OCI-LY7 (cell line): ENCODE results near the gene PNMA6E. TPM values are rescaled to one million over a fixed set of nuclear protein-coding genes. Genes with fewer than 3 reads are reported as not detected.

ENCODE experiments used
- BruUV-seq: library from RNA; stranded (reverse); fragments of 400-500 nt; replicated peaks from 2 replicates; lab custom pipeline; 2021; lab: Mats Ljungman, UMichigan
- CTCF ChIA-PET: fragments of 300-600 bp; sonication (Branson Sonifier 250); formaldehyde crosslinking; loops from one replicate; lab custom pipeline; 2022; ENCODE audit warnings: antibody characterized with exemption; ENCODE audit not compliant: unreplicated experiment; lab: Charles Lee
- POLR2A ChIA-PET: fragments of 300-600 bp; sonication (Branson Sonifier 250); formaldehyde crosslinking; loops from one replicate; lab custom pipeline; 2022; ENCODE audit warnings: antibody characterized with exemption; lab: Charles Lee
- DNase-seq: peaks from one replicate; pipeline ENCODE4 v3.0.0-alpha.2; 2015; ENCODE audit warnings: low spot score
- H2AFZ ChIP-seq: fragments of 200-600 bp; sonication (generic), shearing (Covaris generic); 2 replicates; pipeline ENCODE4 v1.6.1; 2014; ENCODE audit warnings: mild to moderate bottlenecking, antibody characterized with exemption, low read length, moderate library complexity
- H3K27ac ChIP-seq: fragments of 200-600 bp; sonication (generic); 2 replicates; pipeline ENCODE4 v1.5.1; 2014; ENCODE audit warnings: mixed run types, low read depth, mild to moderate bottlenecking, moderate library complexity, low read length, inconsistent platforms; ENCODE audit not compliant: poor library complexity, severe bottlenecking
- H3K36me3 ChIP-seq: fragments of 200-600 bp; sonication (generic); 2 replicates; pipeline ENCODE4 v1.6.1; 2014; ENCODE audit warnings: mild to moderate bottlenecking, antibody characterized with exemption, low read length, moderate library complexity, mixed read lengths; ENCODE audit not compliant: insufficient read depth
- H3K4me1 ChIP-seq: fragments of 200-600 bp; sonication (generic); 2 replicates; pipeline ENCODE4 v1.5.1; 2014; ENCODE audit warnings: mild to moderate bottlenecking, low read length; ENCODE audit not compliant: insufficient read depth, poor library complexity, severe bottlenecking
- H3K4me2 ChIP-seq: fragments of 200-600 bp; sonication (generic); 2 replicates; pipeline ENCODE4 v1.6.1; 2014; ENCODE audit warnings: mild to moderate bottlenecking, low read length
- H3K4me3 ChIP-seq: fragments of 200-600 bp; sonication (generic); 2 replicates; pipeline ENCODE4 v1.5.1; 2014; ENCODE audit warnings: mild to moderate bottlenecking, low read depth, low read length; ENCODE audit not compliant: poor library complexity, severe bottlenecking
- H3K79me2 ChIP-seq: fragments of 200-600 bp; sonication (generic); 2 replicates; pipeline ENCODE4 v1.6.1; 2016; ENCODE audit warnings: low read depth, mild to moderate bottlenecking, low read length, moderate library complexity, mixed read lengths; ENCODE audit not compliant: insufficient read depth
- H3K9me2 ChIP-seq: fragments of 200-600 bp; sonication (generic); 2 replicates; pipeline ENCODE4 v1.6.1; 2016; ENCODE audit warnings: mild to moderate bottlenecking, low read length, mixed read lengths; ENCODE audit not compliant: insufficient read depth
- H3K9me3 ChIP-seq: fragments of 200-600 bp; sonication (generic); 2 replicates; pipeline ENCODE4 v1.6.1; 2014; ENCODE audit warnings: mild to moderate bottlenecking, mixed run types, low read length, mixed read lengths
- H4K20me1 ChIP-seq: fragments of 200-600 bp; sonication (generic); 2 replicates; pipeline ENCODE4 v1.6.1; 2014; ENCODE audit warnings: mild to moderate bottlenecking, antibody characterized with exemption, low read length, moderate library complexity, mixed read lengths; ENCODE audit not compliant: insufficient read depth
- EZH2phosphoT487 ChIP-seq: fragments of 200-600 bp; sonication (generic); IDR thresholded peaks from 2 replicates; pipeline ENCODE4 v1.6.1; 2018; ENCODE audit warnings: low read depth, borderline replicate concordance, mild to moderate bottlenecking, mixed run types, antibody characterized with exemption, low read length, moderate library complexity, mixed read lengths
- intact Hi-C: fragments of 100-400 bp; cut with micrococcal nuclease; formaldehyde crosslinking; loops from one replicate; pipeline ENCODE4 v1.10.0; 2022; ENCODE audit not compliant: unreplicated experiment
- total RNA-seq, 2 experiments: library from RNA; depleted of rRNA in 1 of 2; stranded (reverse); fragments of >200 nt in 1 of 2; shearing (Covaris generic) in 1 of 2; gene quantifications; 2 replicates each; pipeline ENCODE4 v1.2.3, GENCODE V29; 2014 to 2022
- TF ChIP-seq, protein P1 (sequence below): fragments of 200-600 bp; sonication (generic); conservative IDR thresholded peaks from 2 replicates; pipeline ENCODE4 v1.5.1; 2014; ENCODE audit warnings: mild to moderate bottlenecking, antibody characterized with exemption, low read length, moderate library complexity, mixed read lengths

PNMA6E gene
- total RNA-seq, 2 experiments from 2014 or later = not detected

DNA sequence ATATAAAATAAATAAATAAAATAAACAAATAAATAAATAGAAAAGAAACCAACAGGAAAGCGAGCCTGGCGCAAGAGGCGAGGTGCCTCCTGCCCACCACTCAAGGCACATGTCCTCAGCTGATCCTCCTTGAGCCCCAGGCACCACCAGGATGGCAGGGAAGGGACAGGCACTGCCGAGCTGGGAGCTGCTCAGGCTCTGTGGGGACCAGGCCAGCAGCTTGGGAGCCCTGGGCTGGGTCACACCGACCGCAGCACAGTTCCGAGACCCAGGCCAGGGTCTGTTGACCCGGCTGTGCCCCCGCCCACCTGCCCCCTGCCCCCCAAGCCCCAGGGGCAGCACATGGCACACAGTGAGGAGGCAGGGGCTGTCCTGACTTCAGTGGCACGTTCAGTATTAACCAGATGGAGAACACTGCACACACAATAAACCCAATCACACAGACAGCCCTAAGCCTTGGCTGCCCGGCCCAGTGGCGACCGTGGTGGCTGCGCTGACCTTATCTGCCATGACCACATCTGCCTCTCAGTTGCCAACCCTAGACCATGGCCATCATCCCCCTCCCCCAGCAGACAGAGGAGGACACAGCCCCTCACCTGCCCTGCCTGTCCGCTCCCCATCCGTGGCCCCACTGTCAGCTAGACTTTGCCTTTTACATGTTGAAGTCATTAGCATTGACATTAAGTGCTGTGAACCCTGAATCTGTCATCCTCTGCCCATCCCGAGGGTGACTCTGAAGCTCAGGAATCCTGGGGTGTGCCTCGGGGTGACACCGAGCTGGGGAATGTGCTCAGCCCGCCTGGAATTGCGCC, 47.6 kb upstream of the PNMA6E start:
- no TSS peak for BruUV-seq
- no peak for TF ChIP-seq EZH2phosphoT487
- TF ChIP-seq, protein P1, sequence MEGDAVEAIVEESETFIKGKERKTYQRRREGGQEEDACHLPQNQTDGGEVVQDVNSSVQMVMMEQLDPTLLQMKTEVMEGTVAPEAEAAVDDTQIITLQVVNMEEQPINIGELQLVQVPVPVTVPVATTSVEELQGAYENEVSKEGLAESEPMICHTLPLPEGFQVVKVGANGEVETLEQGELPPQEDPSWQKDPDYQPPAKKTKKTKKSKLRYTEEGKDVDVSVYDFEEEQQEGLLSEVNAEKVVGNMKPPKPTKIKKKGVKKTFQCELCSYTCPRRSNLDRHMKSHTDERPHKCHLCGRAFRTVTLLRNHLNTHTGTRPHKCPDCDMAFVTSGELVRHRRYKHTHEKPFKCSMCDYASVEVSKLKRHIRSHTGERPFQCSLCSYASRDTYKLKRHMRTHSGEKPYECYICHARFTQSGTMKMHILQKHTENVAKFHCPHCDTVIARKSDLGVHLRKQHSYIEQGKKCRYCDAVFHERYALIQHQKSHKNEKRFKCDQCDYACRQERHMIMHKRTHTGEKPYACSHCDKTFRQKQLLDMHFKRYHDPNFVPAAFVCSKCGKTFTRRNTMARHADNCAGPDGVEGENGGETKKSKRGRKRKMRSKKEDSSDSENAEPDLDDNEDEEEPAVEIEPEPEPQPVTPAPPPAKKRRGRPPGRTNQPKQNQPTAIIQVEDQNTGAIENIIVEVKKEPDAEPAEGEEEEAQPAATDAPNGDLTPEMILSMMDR = no peak
- no peak for DNase-seq
- H3K4me1 ChIP-seq = no peaks in the 10 kb centered on the region
- H4K20me1 ChIP-seq = no peaks in the 10 kb centered on the region
- intact Hi-C loops = no loop called here
- ChIA-PET POLR2A (no interaction called here), CTCF (no interaction called here)
- no peak overlapping the region for H3K4me3 ChIP-seq
- H3K4me2 ChIP-seq = no peak overlapping the region
- no peaks in the 10 kb centered on the region for H3K9me2 ChIP-seq
- peaks cover 20% of the 10 kb centered on the region for H3K36me3 ChIP-seq
- H3K27ac ChIP-seq = no peak overlapping the region
- H3K79me2 ChIP-seq = no peaks in the 10 kb centered on the region
- H2AFZ ChIP-seq = no peak overlapping the region
- H3K9me3 ChIP-seq = no peaks in the 10 kb centered on the region

DNA sequence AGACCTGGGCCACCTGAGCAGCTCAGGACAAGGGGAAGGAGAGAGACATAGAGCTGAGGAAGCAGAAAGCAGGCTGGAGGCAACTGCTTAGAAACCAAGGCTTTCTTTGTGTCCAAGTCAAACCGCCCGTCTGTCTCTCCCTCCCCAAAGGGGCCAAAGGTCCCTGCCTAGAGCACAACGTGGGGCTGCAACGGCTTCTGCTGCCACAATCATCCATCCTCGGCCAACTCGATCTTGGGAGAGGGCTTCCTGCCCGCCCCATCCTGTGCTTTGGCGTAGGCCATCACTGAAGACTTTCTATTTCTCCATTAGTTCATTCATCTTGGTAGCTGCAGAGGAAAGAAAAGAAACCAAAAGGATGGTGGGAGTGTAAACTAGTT, 46.4 kb upstream of the PNMA6E start:
- no peak overlapping the region for H3K4me3 ChIP-seq
- TF ChIP-seq, protein P1 = no peak
- TF ChIP-seq EZH2phosphoT487 = no peak
- no peaks in the 10 kb centered on the region for H3K9me3 ChIP-seq
- ChIA-PET POLR2A (no interaction called here), CTCF (no interaction called here)
- no peak overlapping the region for H3K27ac ChIP-seq
- H3K36me3 ChIP-seq = peaks cover 11% of the 10 kb centered on the region; the same call in 1 of the 2 replicates
- no peak overlapping the region for H3K4me2 ChIP-seq
- H3K9me2 ChIP-seq = no peaks in the 10 kb centered on the region
- no peaks in the 10 kb centered on the region for H3K79me2 ChIP-seq
- no TSS peak for BruUV-seq
- intact Hi-C loops = no loop called here
- H3K4me1 ChIP-seq = no peaks in the 10 kb centered on the region
- no peaks in the 10 kb centered on the region for H4K20me1 ChIP-seq
- no peak for DNase-seq
- no peak overlapping the region for H2AFZ ChIP-seq

DNA sequence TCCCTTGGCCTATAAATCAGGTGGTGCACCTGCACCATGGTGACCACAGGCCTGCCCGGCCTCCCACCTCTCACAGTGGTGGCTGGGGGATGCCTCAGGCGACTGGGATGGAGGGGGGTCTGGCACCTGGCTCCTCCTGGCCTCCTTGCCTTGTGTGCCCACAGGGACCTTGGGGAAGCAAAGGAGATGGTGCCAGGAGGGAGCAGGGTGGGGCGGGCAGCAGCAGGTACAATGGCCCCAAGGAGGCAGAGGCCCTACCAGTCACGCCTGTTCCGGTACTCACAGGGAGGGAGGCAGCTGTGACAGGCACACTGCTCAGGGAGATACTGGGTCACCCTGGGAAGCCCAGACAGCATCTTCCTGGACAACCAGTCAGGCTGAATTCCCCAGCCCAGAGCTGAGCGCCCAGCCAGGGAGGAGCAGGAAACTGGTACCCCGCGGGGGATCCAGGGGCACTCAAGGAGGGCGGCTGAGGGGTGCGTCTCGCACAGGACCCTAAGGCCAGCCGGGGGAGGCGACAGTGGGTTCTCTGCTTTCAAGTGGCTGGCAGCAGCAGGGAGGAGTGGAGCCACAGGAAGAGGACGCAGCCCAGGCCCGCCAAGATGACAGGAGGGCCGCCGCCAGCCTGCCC, 45.9 kb upstream of the PNMA6E start:
- Histone ChIP-seq H3K36me3 (peaks cover 11% of the 10 kb centered on the region; the same call in 1 of the 2 replicates), H3K79me2 (no peaks in the 10 kb centered on the region), H3K4me1 (no peaks in the 10 kb centered on the region), H3K9me2 (no peaks in the 10 kb centered on the region), H3K4me3 (no peak overlapping the region), H4K20me1 (no peaks in the 10 kb centered on the region), H3K4me2 (no peak overlapping the region), H3K9me3 (no peaks in the 10 kb centered on the region), H3K27ac (no peak overlapping the region), H2AFZ (no peak overlapping the region)
- TF ChIP-seq, protein P1 = no peak
- TF ChIP-seq EZH2phosphoT487 = no peak
- POLR2A ChIA-PET = no interaction called here
- CTCF ChIA-PET = no interaction called here
- no peak for DNase-seq
- BruUV-seq = no TSS peak
- intact Hi-C loops = no loop called here
